ENCODE data around the gene PLCB1.

DNA sequence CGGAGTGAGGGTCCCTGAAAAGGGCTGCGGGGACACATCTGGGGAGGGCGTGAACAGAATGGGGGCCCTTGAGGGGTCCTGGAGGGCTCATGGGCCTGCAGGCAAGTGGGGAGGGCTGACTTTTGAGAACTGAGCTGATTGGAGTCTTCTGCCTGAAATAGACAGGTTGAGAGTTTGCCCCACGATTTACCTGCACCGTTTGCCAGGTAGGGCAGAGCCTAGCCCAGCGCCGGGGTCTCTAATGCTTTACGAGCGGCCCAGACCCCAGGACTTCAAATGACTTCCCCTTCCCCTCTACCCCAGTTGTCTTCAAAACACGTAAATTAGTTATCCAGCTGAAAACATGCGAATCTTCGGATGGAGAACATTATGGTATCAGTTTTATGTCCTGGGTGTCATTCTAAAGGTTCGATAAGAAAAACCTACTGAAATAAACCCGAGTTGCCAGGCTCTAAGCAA, 1.3 kb downstream of the PLCB1 start:
- TF ChIP-seq, protein P1, sequence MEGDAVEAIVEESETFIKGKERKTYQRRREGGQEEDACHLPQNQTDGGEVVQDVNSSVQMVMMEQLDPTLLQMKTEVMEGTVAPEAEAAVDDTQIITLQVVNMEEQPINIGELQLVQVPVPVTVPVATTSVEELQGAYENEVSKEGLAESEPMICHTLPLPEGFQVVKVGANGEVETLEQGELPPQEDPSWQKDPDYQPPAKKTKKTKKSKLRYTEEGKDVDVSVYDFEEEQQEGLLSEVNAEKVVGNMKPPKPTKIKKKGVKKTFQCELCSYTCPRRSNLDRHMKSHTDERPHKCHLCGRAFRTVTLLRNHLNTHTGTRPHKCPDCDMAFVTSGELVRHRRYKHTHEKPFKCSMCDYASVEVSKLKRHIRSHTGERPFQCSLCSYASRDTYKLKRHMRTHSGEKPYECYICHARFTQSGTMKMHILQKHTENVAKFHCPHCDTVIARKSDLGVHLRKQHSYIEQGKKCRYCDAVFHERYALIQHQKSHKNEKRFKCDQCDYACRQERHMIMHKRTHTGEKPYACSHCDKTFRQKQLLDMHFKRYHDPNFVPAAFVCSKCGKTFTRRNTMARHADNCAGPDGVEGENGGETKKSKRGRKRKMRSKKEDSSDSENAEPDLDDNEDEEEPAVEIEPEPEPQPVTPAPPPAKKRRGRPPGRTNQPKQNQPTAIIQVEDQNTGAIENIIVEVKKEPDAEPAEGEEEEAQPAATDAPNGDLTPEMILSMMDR (IDR thresholded peaks at IDR 0.05; ENCODE audit: extremely low read depth in 1 of 2, insufficient read depth in 1 of 2, low read depth in 1 of 2, low read length in 2 of 2): no peak
- TF ChIP-seq MYC (IDR thresholded peaks at IDR 0.05; ENCODE audit: low read depth, low read length): no peak
- no peak for TF ChIP-seq EZH2 (IDR thresholded peaks at IDR 0.05; ENCODE audit: borderline replicate concordance, low read depth, low read length, severe bottlenecking)
- no peak for TF ChIP-seq POLR2A (IDR thresholded peaks at IDR 0.05; ENCODE audit: low read depth, low read length)
- no peak for TF ChIP-seq POLR2AphosphoS5 (IDR thresholded peaks at IDR 0.05; ENCODE audit: insufficient read depth, low read depth, low read length)
- no peak for TF ChIP-seq JUN (IDR thresholded peaks at IDR 0.05; ENCODE audit: borderline replicate concordance, insufficient read depth, insufficient read length, low read depth)
- TF ChIP-seq, protein P2, sequence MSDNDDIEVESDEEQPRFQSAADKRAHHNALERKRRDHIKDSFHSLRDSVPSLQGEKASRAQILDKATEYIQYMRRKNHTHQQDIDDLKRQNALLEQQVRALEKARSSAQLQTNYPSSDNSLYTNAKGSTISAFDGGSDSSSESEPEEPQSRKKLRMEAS (IDR thresholded peaks at IDR 0.05; ENCODE audit: insufficient read depth, insufficient read length): no peak
